HepG2 (cell line): Measurements from ENCODE around the gene ING5. TPM values are rescaled to one million over a fixed set of nuclear protein-coding genes. Genes with fewer than 3 reads are reported as not detected.

Experiments
- GPN1 ChIP-seq: sonication (generic); formaldehyde crosslinking; IDR thresholded peaks from 2 replicates; pipeline ENCODE4 v1.5.1; 2020; ENCODE audit warnings: missing genetic modification reagents, borderline replicate concordance
- MIER2 ChIP-seq: IDR thresholded peaks from 2 replicates; pipeline ENCODE4 v1.6.1; 2016; ENCODE audit warnings: missing biosample characterization, missing genetic modification reagents
- SMARCC2 ChIP-seq: fragments of 450-650 bp; IDR thresholded peaks from 2 replicates; pipeline ENCODE4 v1.6.1; 2017; ENCODE audit warnings: antibody characterized with exemption, mild to moderate bottlenecking
- TBX2 ChIP-seq: sonication (generic); formaldehyde crosslinking; IDR thresholded peaks from 2 replicates; pipeline ENCODE4 v1.5.0; 2020; ENCODE audit warnings: missing genetic modification reagents, mild to moderate bottlenecking, borderline replicate concordance
- TEAD3 ChIP-seq: optimal IDR thresholded peaks from 2 replicates; pipeline ENCODE3; 2016; ENCODE audit warnings: borderline replicate concordance
- TMF1 ChIP-seq: sonication (generic); formaldehyde crosslinking; IDR thresholded peaks from 2 replicates; pipeline ENCODE4 v1.8.1; 2022; ENCODE audit warnings: low read depth, missing genetic modification reagents
- ZBTB3 ChIP-seq: sonication (generic); formaldehyde crosslinking; IDR thresholded peaks from 2 replicates; pipeline ENCODE4 v1.4.0; 2020; ENCODE audit warnings: low read depth, mild to moderate bottlenecking, moderate library complexity, missing genetic modification reagents, borderline replicate concordance
- ZBTB46 ChIP-seq: sonication (generic); formaldehyde crosslinking; IDR thresholded peaks from 2 replicates; pipeline ENCODE4 v1.4.0; 2020; ENCODE audit warnings: mild to moderate bottlenecking, missing genetic modification reagents, borderline replicate concordance
- ZNF10 ChIP-seq: sonication (generic); formaldehyde crosslinking; IDR thresholded peaks from 2 replicates; pipeline ENCODE4 v1.4.0; 2020; ENCODE audit warnings: mild to moderate bottlenecking, low read depth, missing genetic modification reagents, borderline replicate concordance
- ZNF17 ChIP-seq: sonication (generic); formaldehyde crosslinking; IDR thresholded peaks from 2 replicates; pipeline ENCODE4 v1.5.0; 2020; ENCODE audit warnings: mild to moderate bottlenecking, missing genetic modification reagents
- ZNF354B ChIP-seq: sonication (generic); formaldehyde crosslinking; IDR thresholded peaks from 2 replicates; pipeline ENCODE4 v1.8.0; 2022; ENCODE audit warnings: mild to moderate bottlenecking, missing genetic modification reagents
- ZNF503 ChIP-seq: sonication (generic); formaldehyde crosslinking; IDR thresholded peaks from 2 replicates; pipeline ENCODE4 v1.4.0; 2020; ENCODE audit warnings: missing genetic modification reagents
- ZNF674 ChIP-seq: sonication (generic); formaldehyde crosslinking; IDR thresholded peaks from 2 replicates; pipeline ENCODE4 v1.5.0; 2020; ENCODE audit warnings: low read depth, mild to moderate bottlenecking, missing genetic modification reagents
- ZSCAN25 ChIP-seq: sonication (generic); formaldehyde crosslinking; IDR thresholded peaks from 2 replicates; pipeline ENCODE4 v1.8.0; 2022; ENCODE audit warnings: mild to moderate bottlenecking, missing genetic modification reagents
- ZSCAN29 ChIP-seq: sonication (generic); formaldehyde crosslinking; conservative IDR thresholded peaks from 2 replicates; pipeline ENCODE4 v1.4.0; 2020; ENCODE audit warnings: mild to moderate bottlenecking, missing genetic modification reagents
- ZUFSP ChIP-seq: sonication (generic); formaldehyde crosslinking; IDR thresholded peaks from 2 replicates; pipeline ENCODE4 v1.9.0; 2021; ENCODE audit warnings: missing genetic modification reagents, mild to moderate bottlenecking, borderline replicate concordance
- polyA plus RNA-seq, 8 experiments: library from polyadenylated mRNA; depleted of rRNA in 3 of 8; stranded (reverse) in 7 of 8; unstranded in 1 of 8; fragments of >200 nt; fragmentation: Illumina TruSeq in 4 of 8; extraction: Trizol in 4 of 8; gene quantifications; 2 replicates each; pipeline versions ENCODE4 v1.2.1 to v1.2.3, GENCODE V29; 2011 to 2016; ENCODE audit warnings: low read depth in 4 of 8, missing spikeins in 1 of 8, mixed read lengths in 1 of 8; ENCODE audit not compliant: insufficient read depth in 1 of 8
- total RNA-seq, 5 experiments: library from RNA; depleted of rRNA; stranded (reverse); fragments of >200 nt; fragmentation: Illumina TruSeq; extraction: Trizol; gene quantifications; 2 replicates each; pipeline ENCODE4 v1.2.3, GENCODE V29; 2016; ENCODE audit warnings: low read depth in 1 of 5
- TF ChIP-seq, protein P1 (sequence below): sonication (generic); formaldehyde crosslinking; IDR thresholded peaks from 2 replicates; pipeline ENCODE4 v1.4.0; 2020; ENCODE audit warnings: missing genetic modification reagents
- TF ChIP-seq, protein P2 (sequence below): sonication (generic); formaldehyde crosslinking; conservative IDR thresholded peaks from 2 replicates; pipeline ENCODE4 v1.5.0; 2020; ENCODE audit warnings: missing genetic modification reagents
- TF ChIP-seq, protein P3 (sequence below): sonication (generic); formaldehyde crosslinking; IDR thresholded peaks from 2 replicates; pipeline ENCODE4 v1.4.0; 2020; ENCODE audit warnings: missing genetic modification reagents

Gene ING5
- total and polyA plus RNA-seq, 2 of the 13 experiments (the other 11 are each of a cell fraction or from before 2014, with no cell fraction given), result 61.9 to 71.9 TPM

DNA sequence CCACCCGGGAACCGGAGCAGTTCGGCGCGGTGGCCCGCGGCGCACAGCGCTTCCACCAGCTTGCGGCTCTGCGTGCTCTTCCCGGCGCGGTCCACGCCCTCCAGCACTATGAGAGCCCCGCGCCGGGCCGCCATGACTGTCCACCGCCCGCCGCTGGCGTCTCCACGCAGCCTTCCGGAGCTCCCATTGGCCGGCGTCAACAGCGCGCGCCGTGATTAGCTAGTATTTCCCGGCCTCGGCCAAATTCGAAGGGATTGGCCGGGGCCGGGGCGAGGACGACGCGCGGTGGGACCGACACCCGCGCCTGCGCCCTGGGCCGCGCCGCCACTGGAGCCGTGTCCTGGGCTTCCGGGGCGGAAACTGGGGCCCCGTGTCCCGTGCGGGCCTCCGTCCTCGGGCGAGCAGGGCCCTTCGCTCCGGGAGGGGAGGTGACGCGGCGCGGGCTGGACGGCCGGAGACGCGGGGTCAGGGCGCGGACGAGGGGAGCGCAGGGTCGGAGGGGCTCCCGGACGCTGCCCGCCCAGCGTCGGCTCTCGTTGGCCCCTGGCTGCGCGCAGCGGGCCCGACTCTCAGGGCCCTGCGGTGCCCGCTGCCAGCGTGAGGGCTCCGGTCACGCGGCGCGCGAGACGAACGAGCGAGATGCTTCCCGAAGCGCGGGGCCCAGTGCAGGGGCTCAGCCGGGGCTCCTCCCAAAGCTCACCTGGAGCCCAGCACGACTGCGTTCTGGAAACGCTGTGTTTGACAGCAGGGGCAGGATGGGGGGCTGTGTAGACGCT lies 15.0 kb upstream of the ING5 start, which contains the start of gene DTYMK (continued):
- TF ChIP-seq, protein P1, sequence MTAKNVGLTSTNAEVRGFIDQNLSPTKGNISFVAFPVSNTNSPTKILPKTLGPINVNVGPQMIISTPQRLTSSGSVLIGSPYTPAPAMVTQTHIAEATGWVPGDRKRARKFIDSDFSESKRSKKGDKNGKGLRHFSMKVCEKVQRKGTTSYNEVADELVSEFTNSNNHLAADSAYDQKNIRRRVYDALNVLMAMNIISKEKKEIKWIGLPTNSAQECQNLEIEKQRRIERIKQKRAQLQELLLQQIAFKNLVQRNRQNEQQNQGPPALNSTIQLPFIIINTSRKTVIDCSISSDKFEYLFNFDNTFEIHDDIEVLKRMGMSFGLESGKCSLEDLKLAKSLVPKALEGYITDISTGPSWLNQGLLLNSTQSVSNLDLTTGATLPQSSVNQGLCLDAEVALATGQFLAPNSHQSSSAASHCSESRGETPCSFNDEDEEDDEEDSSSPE (CRISPR knock-in tag), result peak; percentile 99
- 0 out of 2 replicates have a peak, but pooled peaks have one; percentile 15 for TF ChIP-seq ZBTB46 (CRISPR knock-in tag)
- peak; percentile 62 for TF ChIP-seq TBX2 (CRISPR knock-in tag)
- no peak for TF ChIP-seq SMARCC2
- no peak; the same call in 1 of the 2 replicates for TF ChIP-seq ZNF10
- peak; percentile 77 for TF ChIP-seq ZNF354B (CRISPR knock-in tag)
- no peak; the same call in 1 of the 2 replicates for TF ChIP-seq TMF1 (CRISPR knock-in tag)
- no peak for TF ChIP-seq MIER2
- peak; percentile 78 for TF ChIP-seq ZSCAN25 (CRISPR knock-in tag)
- TF ChIP-seq, protein P2, sequence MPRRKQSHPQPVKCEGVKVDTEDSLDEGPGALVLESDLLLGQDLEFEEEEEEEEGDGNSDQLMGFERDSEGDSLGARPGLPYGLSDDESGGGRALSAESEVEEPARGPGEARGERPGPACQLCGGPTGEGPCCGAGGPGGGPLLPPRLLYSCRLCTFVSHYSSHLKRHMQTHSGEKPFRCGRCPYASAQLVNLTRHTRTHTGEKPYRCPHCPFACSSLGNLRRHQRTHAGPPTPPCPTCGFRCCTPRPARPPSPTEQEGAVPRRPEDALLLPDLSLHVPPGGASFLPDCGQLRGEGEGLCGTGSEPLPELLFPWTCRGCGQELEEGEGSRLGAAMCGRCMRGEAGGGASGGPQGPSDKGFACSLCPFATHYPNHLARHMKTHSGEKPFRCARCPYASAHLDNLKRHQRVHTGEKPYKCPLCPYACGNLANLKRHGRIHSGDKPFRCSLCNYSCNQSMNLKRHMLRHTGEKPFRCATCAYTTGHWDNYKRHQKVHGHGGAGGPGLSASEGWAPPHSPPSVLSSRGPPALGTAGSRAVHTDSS, result no peak
- TF ChIP-seq TEAD3, result peak; percentile 13
- TF ChIP-seq ZNF674 (CRISPR knock-in tag), result peak; percentile 50; the same call in 1 of the 2 replicates
- TF ChIP-seq GPN1, result no peak; the same call in 1 of the 2 replicates
- peak; percentile 91; the same call in 1 of the 2 replicates for TF ChIP-seq ZBTB3
- TF ChIP-seq ZSCAN29 (CRISPR knock-in tag), result peak; percentile 100
- TF ChIP-seq ZUFSP (CRISPR knock-in tag), result no peak
- TF ChIP-seq ZNF17 (CRISPR knock-in tag), result no peak
- peak; percentile 42; the same call in 1 of the 2 replicates for TF ChIP-seq ZNF503 (CRISPR knock-in tag)
- TF ChIP-seq, protein P3, sequence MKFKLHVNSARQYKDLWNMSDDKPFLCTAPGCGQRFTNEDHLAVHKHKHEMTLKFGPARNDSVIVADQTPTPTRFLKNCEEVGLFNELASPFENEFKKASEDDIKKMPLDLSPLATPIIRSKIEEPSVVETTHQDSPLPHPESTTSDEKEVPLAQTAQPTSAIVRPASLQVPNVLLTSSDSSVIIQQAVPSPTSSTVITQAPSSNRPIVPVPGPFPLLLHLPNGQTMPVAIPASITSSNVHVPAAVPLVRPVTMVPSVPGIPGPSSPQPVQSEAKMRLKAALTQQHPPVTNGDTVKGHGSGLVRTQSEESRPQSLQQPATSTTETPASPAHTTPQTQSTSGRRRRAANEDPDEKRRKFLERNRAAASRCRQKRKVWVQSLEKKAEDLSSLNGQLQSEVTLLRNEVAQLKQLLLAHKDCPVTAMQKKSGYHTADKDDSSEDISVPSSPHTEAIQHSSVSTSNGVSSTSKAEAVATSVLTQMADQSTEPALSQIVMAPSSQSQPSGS (CRISPR knock-in tag), result peak; percentile 63
